Skeletal muscle satellite cell (primary cell): ENCODE results near the gene EFS.

Experiments used
- H3K27me3 ChIP-seq: 2 replicates; pipeline ENCODE4 v1.7.0; 2013; ENCODE audit warnings: low read length; ENCODE audit not compliant: control insufficient read depth, insufficient read depth
- H3K36me3 ChIP-seq: 2 replicates; pipeline ENCODE4 v1.7.0; 2013; ENCODE audit warnings: mild to moderate bottlenecking, control low read depth, low read length; ENCODE audit not compliant: insufficient read depth
- H3K4me1 ChIP-seq: 2 replicates; pipeline ENCODE4 v1.7.0; 2013; ENCODE audit warnings: low read length; ENCODE audit not compliant: control insufficient read depth, insufficient read depth
- H3K4me2 ChIP-seq: 2 replicates; pipeline ENCODE4 v1.7.0; 2013; ENCODE audit warnings: mild to moderate bottlenecking, low read length
- H3K4me3 ChIP-seq: 2 replicates; pipeline ENCODE4 v1.7.0; 2013; ENCODE audit warnings: low read length
- H3K9ac ChIP-seq: 2 replicates; pipeline ENCODE4 v1.7.0; 2013; ENCODE audit warnings: mild to moderate bottlenecking, low read depth, low read length, moderate library complexity
- H3K9me3 ChIP-seq: replicated peaks from 2 replicates; pipeline ENCODE4 v1.7.0; 2013; ENCODE audit warnings: mild to moderate bottlenecking, control low read depth, low read length

The EFS gene

GRCh38 chr14:23376482-23377197 is 11.7 kb upstream of the EFS start, which contains the start of gene CMTM5:
Gene CMTM5 (plus strand): TSS chr14:23377046. CDS start chr14:23377252, 206 bp downstream.
- Histone ChIP-seq H3K9ac (no peak within 1 kb of the TSS), H3K36me3 (no peaks in the 10 kb centered on the region), H3K9me3 (no peaks in the 10 kb centered on the region), H3K27me3 (peaks cover 51% of the 10 kb centered on the region), H3K4me3 (no peak within 1 kb of the TSS), H3K4me1 (no peaks in the 10 kb centered on the region), H3K4me2 (no peak within 1 kb of the TSS)

- Histone ChIP-seq H3K9ac (no peak overlapping the region), H3K4me3 (no peak overlapping the region), H3K4me1 (no peaks in the 10 kb centered on the region), H3K36me3 (no peaks in the 10 kb centered on the region), H3K9me3 (no peaks in the 10 kb centered on the region), H3K4me2 (no peak overlapping the region), H3K27me3 (peaks cover 50% of the 10 kb centered on the region)
Observed at GRCh38 chr14:23375527-23376251, 10.7 kb upstream of the EFS start.

GRCh38 chr14:23373041-23373440 is 8.1 kb upstream of the EFS start:
- Histone ChIP-seq H3K9me3 (no peaks in the 10 kb centered on the region), H3K36me3 (no peaks in the 10 kb centered on the region), H3K4me1 (no peaks in the 10 kb centered on the region), H3K4me3 (no peak overlapping the region), H3K27me3 (peaks cover 52% of the 10 kb centered on the region), H3K9ac (no peak overlapping the region), H3K4me2 (no peak overlapping the region)

- H3K4me1 ChIP-seq = no peaks in the 10 kb centered on the region
- no peaks in the 10 kb centered on the region for H3K9me3 ChIP-seq
- H3K4me2 ChIP-seq = no peak within 1 kb of the TSS
- H3K4me3 ChIP-seq = no peak within 1 kb of the TSS
- H3K27me3 ChIP-seq = peaks cover 52% of the 10 kb centered on the region
- H3K36me3 ChIP-seq = no peaks in the 10 kb centered on the region
- no peak within 1 kb of the TSS for H3K9ac ChIP-seq
Observed at GRCh38 chr14:23372509-23372908, 7.5 kb upstream of the EFS start, which contains the start of gene IL25. Gene IL25 (plus strand): TSS chr14:23372809.

- Histone ChIP-seq H3K36me3 (no peaks in the 10 kb centered on the region), H3K27me3 (peaks cover 52% of the 10 kb centered on the region), H3K4me3 (no peak overlapping the region), H3K9me3 (no peaks in the 10 kb centered on the region), H3K4me2 (no peak overlapping the region), H3K4me1 (no peaks in the 10 kb centered on the region), H3K9ac (no peak overlapping the region)
Observed at GRCh38 chr14:23371865-23372264, 6.9 kb upstream of the EFS start.

GRCh38 chr14:23370221-23370620 is 5.2 kb upstream of the EFS start:
- Histone ChIP-seq H3K27me3 (peaks cover 59% of the 10 kb centered on the region), H3K36me3 (no peaks in the 10 kb centered on the region), H3K4me2 (no peak overlapping the region), H3K4me3 (no peak overlapping the region), H3K9ac (no peak overlapping the region), H3K4me1 (no peaks in the 10 kb centered on the region), H3K9me3 (no peaks in the 10 kb centered on the region)

- Histone ChIP-seq H3K36me3 (no peaks in the 10 kb centered on the region), H3K9ac (no peak overlapping the region), H3K27me3 (peaks cover 77% of the 10 kb centered on the region), H3K4me2 (peak overlapping the region; percentile 20), H3K4me3 (no peak overlapping the region), H3K9me3 (no peaks in the 10 kb centered on the region), H3K4me1 (no peaks in the 10 kb centered on the region)
Observed at GRCh38 chr14:23366426-23366921, 1.5 kb upstream of the EFS start.

- H3K4me3 ChIP-seq = peak overlapping the region; percentile 61
- H3K36me3 ChIP-seq = no peaks in the 10 kb centered on the region
- no peaks in the 10 kb centered on the region for H3K4me1 ChIP-seq
- peak overlapping the region; percentile 76 for H3K4me2 ChIP-seq
- peak overlapping the region; percentile 56 for H3K9ac ChIP-seq
- peaks cover 78% of the 10 kb centered on the region for H3K27me3 ChIP-seq
- no peaks in the 10 kb centered on the region for H3K9me3 ChIP-seq
Observed at GRCh38 chr14:23365732-23366425, 907 bp upstream of the EFS start.

- peak overlapping the region; percentile 76 for H3K4me2 ChIP-seq
- H3K27me3 ChIP-seq = peaks cover 68% of the 10 kb centered on the region
- no peaks in the 10 kb centered on the region for H3K4me1 ChIP-seq
- H3K9me3 ChIP-seq = no peaks in the 10 kb centered on the region
- peak overlapping the region; percentile 56 for H3K9ac ChIP-seq
- H3K36me3 ChIP-seq = no peaks in the 10 kb centered on the region
- H3K4me3 ChIP-seq = peak overlapping the region; percentile 61
Observed at GRCh38 chr14:23364164-23365035, 572 bp downstream of the EFS start.

GRCh38 chr14:23362200-23362599 is 2.8 kb downstream of the EFS start:
- no peak overlapping the region for H3K4me3 ChIP-seq
- H3K27me3 ChIP-seq = peaks cover 48% of the 10 kb centered on the region
- no peaks in the 10 kb centered on the region for H3K36me3 ChIP-seq
- no peaks in the 10 kb centered on the region for H3K9me3 ChIP-seq
- no peak overlapping the region for H3K4me2 ChIP-seq
- no peak overlapping the region for H3K9ac ChIP-seq
- no peaks in the 10 kb centered on the region for H3K4me1 ChIP-seq
